Tibial nerve (tissue), 3 donors: ENCODE results near the gene PIEZO1.

Source experiments
- POLR2A ChIP-seq, 2 donors: fragments of 450-650 bp; IDR thresholded peaks; one replicate each; pipeline ENCODE4 v1.6.1; 2017; ENCODE audit warnings: antibody characterized with exemption in 2 of 2, mild to moderate bottlenecking in 2 of 2, moderate library complexity in 2 of 2
- TF ChIP-seq, protein P1 (sequence below), 5 experiments: fragments of 200-600 bp in 3 of 5; fragments of 450-650 bp in 2 of 5; sonication (generic) in 3 of 5; IDR thresholded peaks; one replicate each; pipeline ENCODE4 v1.5.1; 2016 to 2019; ENCODE audit warnings: antibody characterized with exemption in 5 of 5, mild to moderate bottlenecking in 3 of 5, moderate library complexity in 2 of 5

DNA sequence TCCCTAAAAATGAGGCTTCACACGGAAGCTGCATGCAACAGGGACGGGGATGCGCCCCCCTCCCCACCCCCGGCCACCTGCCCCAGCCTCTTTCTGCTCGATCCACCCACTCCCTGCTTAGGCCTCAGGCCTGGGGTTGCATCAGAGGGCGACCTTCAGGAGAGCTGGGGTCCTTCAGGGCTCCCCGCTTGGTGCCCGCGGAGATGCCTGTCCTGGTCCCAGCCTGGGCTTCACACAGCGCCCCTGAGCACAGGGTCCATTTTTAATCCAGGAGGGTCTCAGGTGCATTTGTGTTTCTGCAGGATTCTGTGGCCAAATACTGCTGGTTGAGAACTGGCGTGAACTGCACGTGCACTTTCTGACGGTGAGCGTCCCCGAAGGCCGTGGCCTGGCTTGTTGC is 34.1 kb upstream of the PIEZO1 start:
- TF ChIP-seq, protein P1, sequence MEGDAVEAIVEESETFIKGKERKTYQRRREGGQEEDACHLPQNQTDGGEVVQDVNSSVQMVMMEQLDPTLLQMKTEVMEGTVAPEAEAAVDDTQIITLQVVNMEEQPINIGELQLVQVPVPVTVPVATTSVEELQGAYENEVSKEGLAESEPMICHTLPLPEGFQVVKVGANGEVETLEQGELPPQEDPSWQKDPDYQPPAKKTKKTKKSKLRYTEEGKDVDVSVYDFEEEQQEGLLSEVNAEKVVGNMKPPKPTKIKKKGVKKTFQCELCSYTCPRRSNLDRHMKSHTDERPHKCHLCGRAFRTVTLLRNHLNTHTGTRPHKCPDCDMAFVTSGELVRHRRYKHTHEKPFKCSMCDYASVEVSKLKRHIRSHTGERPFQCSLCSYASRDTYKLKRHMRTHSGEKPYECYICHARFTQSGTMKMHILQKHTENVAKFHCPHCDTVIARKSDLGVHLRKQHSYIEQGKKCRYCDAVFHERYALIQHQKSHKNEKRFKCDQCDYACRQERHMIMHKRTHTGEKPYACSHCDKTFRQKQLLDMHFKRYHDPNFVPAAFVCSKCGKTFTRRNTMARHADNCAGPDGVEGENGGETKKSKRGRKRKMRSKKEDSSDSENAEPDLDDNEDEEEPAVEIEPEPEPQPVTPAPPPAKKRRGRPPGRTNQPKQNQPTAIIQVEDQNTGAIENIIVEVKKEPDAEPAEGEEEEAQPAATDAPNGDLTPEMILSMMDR (IDR thresholded peaks at IDR 0.05) = no peak
- TF ChIP-seq POLR2A (IDR thresholded peaks at IDR 0.05) = no peak
